Measurements from ENCODE around the gene SGMS2.
"Not testable (repeated sequence)": the region's sequence is repeated elsewhere in the genome, so short reads cannot be mapped to it uniquely, and the experiment has no call there.

SGMS2 gene

GRCh38 chr4:107913283-107913899 lies 88.7 kb downstream of the SGMS2 start:
- DNase-seq (ENCODE audit: low spot score) = peak; percentile 86

GRCh38 chr4:107915220-107915619 lies 90.5 kb downstream of the SGMS2 start:
- no peak for DNase-seq (ENCODE audit: low spot score)

GRCh38 chr4:107916623-107917022 lies 91.9 kb downstream of the SGMS2 start:
- DNase-seq (ENCODE audit: low spot score) = no peak

- DNase-seq (ENCODE audit: low spot score) = no peak
Observed at GRCh38 chr4:107917500-107917899, 92.8 kb downstream of the SGMS2 start.

- no peak for DNase-seq (ENCODE audit: low spot score)
Observed at GRCh38 chr4:107922486-107923473, 98.0 kb downstream of the SGMS2 start.

- not testable (repeated sequence) for DNase-seq (ENCODE audit: low spot score)
Observed at GRCh38 chr4:107925713-107926112, 101.0 kb downstream of the SGMS2 start.

- DNase-seq (ENCODE audit: low spot score) = not testable (repeated sequence)
Observed at GRCh38 chr4:107926875-107927274, 102.1 kb downstream of the SGMS2 start.

- DNase-seq (ENCODE audit: low spot score) = peak; percentile 85
Observed at GRCh38 chr4:107930821-107931774, 106.4 kb downstream of the SGMS2 start, which contains the start of gene CYP2U1. Gene CYP2U1, plus strand, starts transcription at chr4:107931549. Its CDS starts 95 bp downstream, at chr4:107931644.

GRCh38 chr4:107931775-107932321 lies 107.1 kb downstream of the SGMS2 start:
- no peak for DNase-seq (ENCODE audit: low spot score)

- DNase-seq (ENCODE audit: low spot score) = no peak
Observed at GRCh38 chr4:107935246-107935645, 110.5 kb downstream of the SGMS2 start.

- DNase-seq (ENCODE audit: low spot score) = no peak
Observed at GRCh38 chr4:107937040-107937439, 112.3 kb downstream of the SGMS2 start.

GRCh38 chr4:107939307-107939706 lies 114.6 kb downstream of the SGMS2 start:
- DNase-seq (ENCODE audit: low spot score) = no peak

GRCh38 chr4:107945809-107946208 lies 121.1 kb downstream of the SGMS2 start:
- no peak for DNase-seq (ENCODE audit: low spot score)

- DNase-seq (ENCODE audit: low spot score) = no peak
Observed at GRCh38 chr4:107950746-107951540, 126.2 kb downstream of the SGMS2 start.

- DNase-seq (ENCODE audit: low spot score) = no peak
Observed at GRCh38 chr4:107951551-107951950, 126.8 kb downstream of the SGMS2 start.

- DNase-seq (ENCODE audit: low spot score) = no peak
Observed at GRCh38 chr4:107956011-107956410, 131.3 kb downstream of the SGMS2 start.

Data from pons (tissue), 1 donor.